ENCODE results near the gene DTWD1.
"Not testable (repeated sequence)": the region's sequence is repeated elsewhere in the genome, so short reads cannot be mapped to it uniquely, and the experiment has no call there.

DTWD1 gene

DNA sequence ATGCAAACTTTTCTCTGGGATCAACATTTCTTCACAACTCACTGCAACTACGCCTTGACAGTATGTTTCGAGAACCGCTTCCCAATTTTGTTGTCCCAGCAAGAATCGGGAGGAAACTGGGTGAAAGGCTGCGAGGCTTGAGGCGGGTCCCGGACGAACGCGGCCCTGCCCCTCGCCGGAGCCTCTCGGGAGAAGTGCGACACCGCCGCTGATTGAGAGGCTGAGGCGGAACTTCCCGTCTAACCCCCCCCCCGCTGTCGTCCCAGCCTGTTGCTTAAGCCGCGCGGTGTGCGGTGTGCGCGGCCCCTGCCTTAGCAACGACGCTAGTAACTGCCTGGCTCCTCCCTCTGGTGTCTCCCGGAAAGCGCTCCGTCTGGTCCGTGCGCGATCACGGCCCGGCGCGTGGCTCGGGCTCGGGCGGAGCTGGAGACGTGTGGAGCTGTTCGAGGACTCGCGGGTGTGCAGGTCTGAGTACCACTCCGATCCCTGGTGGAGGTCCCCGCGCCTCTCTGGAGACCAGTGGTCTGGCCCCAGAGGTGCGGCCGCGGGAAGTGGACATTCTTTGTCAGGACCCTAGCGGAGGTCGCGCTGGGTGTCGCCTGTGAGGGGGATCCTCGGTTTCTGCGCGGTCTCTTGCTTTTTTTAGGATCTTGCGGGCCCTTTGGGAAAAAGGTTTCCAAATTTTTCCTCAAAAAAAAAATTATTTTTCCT is at the start of gene DTWD1, which contains the start of gene FAM227B:
TSS of gene DTWD1 (plus strand) at position 391 of the 711 bp plus-strand sequence. CDS start 4,120 bp downstream, outside the sequence.
TSS of gene FAM227B (minus strand) at position 161 of the 711 bp plus-strand sequence. CDS start 5,647 bp downstream, outside the sequence.
- peak; percentile 96 for DNase-seq

DNA sequence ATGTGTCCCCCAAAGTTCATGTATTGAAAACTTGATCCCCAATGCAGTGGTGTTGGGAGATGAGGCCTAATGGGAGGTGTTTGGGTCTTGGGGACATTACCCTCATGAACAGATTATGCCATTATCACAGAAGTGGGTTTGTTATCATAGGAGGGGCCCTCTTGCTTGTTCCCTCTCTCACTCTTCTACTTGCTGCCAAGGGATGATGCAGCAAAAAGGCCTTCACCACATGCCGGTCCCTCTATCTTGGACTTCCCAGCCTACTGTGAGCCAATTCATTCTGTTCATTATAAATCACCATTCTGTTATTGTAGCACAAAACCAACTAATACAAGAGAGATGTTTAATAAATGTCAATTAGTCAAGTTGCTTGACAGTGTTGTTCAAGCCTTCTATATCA is 47.4 kb upstream of the DTWD1 start:
- DNase-seq = no peak

- peak; percentile 2 for DNase-seq
Measured at GRCh38 chr15:49589030-49589429, 31.8 kb upstream of the DTWD1 start.

- DNase-seq = not testable (repeated sequence)
Measured at GRCh38 chr15:49592829-49593316, 28.0 kb upstream of the DTWD1 start.

- no peak for DNase-seq
Measured at GRCh38 chr15:49604625-49605409, 16.0 kb upstream of the DTWD1 start.

DNA sequence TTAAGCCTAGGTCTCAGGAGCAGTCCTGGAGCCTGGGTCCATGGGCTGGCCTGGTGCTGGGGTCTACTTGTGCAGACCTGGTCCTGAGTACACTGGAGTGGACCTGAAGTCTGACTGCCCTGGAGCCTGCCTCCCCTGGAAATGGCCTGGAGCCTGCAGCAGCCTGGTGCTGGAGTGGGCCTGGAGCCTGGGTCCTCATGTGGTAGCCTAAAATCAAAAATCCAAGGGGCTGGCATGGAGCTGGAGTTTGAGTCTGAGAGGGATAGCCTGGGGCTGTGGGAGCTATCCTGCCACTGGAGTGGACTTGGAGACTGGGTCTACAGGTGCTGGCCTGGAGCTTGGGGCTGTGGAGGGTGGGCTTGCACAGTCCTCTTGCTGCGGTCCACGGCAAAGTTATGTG is 15.3 kb upstream of the DTWD1 start:
- DNase-seq = no peak

GRCh38 chr15:49606594-49606993 is 14.3 kb upstream of the DTWD1 start:
- DNase-seq = no peak

DNA sequence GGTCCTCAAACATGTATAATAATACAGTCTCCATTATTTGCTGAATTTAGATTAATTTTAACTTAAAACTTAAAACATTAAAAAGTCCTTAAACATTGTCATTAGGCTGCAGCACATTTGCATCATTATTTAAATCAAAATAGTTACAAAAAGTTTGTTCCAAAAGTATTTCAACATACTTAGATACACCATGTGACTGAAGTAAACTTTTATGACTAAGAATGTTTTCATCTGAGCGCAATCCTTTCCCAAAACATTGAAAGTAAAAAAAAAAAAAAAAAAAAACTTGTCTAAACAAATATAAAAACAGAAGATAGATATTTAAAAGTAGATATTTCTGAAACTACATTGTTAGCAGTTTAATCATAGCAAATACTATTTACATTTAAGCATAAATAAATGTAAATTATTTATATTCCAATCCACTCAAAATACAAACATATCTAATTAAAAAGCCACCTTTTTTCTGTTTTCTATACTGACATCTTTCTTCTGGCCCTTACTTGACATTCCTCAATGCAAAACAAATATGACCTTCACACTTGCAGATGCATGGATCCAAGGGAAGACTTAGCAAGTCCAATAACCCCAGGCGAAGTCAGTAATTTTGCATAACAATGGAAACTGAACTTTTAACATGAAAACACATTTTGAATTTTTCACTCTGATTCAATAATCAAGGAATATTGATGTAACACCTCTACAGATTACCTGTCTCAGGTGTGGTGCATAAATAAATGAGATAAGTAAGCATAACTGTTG is 10.5 kb upstream of the DTWD1 start:
- no peak for DNase-seq

DNA sequence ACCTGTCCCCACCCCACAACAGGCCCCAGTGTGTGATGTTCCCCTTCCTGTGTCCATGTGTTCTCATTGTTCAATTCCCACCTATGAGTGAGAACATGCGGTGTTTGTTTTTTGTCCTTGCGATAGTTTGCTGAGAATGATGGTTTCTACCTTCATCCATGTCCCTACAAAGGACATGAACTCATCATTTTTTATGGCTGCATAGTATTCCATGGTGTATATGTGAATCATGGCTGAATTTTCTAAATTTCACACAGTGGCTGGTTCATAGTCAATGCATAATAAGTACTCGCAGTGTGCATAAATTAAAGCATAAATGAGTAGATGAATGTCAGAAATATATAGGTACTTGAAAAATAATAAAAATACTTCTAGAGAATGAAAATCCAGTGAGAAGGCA is 8.6 kb upstream of the DTWD1 start:
- not testable (repeated sequence) for DNase-seq

GRCh38 chr15:49619226-49619625 is 1.6 kb upstream of the DTWD1 start:
- DNase-seq = no peak

DNA sequence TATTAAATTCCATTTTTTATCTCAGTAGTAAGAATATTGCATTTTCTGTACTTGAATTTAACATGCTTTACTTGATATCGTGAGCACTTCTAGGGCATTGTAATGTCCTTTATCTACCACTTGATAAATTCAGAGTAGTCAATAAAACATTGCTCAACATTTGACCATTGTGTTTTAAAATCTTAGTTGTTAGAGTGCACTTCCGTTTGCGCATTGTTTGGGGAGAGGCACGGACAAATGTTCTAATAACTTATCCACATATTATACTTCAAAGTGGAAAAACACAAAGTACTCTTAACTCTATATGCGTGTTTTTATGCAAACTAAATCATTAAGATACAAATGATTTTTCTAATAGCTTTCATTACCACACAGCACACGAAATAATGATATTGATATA is 649 bp upstream of the DTWD1 start:
- peak; percentile 45 for DNase-seq

GRCh38 chr15:49621401-49621811 is 558 bp downstream of the DTWD1 start:
- DNase-seq = no peak

DNA sequence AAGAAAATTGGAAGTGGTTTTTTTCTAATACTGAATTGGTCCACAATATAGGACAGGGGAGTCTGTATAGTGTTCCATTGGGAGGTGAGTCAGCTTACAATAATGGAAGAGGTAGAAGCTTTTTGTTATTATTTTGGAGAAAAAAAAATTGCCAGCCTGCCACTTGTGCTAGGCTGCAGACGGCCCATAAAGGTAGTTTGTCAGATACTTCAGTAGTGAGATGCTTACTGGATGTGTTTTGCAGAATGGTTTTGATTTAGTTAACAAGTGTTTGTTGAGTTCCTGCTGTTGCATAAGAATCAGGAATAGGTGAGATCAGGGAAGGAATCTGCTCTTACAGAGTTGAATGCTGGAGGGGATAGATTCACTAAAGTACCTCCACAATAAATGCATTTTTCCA is 1.0 kb downstream of the DTWD1 start:
- DNase-seq = no peak

DNA sequence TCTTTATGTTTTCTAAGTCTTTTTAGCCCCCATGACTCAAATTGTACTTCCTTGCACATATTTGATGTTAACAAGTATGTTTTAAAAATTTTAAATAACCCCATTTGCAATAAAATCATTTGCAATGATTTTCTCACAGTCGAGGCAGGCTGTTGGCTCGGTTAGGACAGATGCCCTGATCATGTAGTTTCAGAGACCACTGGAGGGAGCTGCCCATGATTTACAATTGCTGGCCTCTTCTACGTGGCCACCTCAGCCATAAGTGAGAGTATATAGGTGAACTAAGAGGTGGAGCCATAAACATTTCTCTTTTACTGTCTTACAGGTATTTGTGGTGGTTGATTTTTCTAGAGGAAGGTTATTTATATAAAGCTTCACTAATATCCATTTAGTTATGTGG is 1.7 kb downstream of the DTWD1 start:
- DNase-seq = no peak

DNA sequence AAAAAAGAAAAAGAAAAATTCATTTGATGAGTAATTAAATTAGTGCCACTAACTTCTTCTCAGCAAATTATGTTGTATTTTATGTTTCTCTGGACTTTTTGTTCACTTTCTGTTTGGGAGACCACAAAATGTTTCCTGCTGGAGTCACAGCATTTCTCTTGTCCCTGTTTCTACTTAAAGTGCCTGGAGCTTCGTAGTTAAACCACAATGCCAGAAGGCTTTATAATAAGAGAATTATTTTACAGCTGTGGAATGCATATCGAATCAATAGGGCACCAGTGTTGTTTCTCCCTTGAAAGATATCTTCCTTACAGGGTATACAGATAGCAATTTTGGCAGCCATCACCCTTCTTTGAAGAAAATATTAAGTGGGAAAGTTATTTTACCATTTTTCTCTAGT is 3.2 kb downstream of the DTWD1 start:
- no peak for DNase-seq

GRCh38 chr15:49625460-49626036 is 4.7 kb downstream of the DTWD1 start:
- DNase-seq = no peak

DNA sequence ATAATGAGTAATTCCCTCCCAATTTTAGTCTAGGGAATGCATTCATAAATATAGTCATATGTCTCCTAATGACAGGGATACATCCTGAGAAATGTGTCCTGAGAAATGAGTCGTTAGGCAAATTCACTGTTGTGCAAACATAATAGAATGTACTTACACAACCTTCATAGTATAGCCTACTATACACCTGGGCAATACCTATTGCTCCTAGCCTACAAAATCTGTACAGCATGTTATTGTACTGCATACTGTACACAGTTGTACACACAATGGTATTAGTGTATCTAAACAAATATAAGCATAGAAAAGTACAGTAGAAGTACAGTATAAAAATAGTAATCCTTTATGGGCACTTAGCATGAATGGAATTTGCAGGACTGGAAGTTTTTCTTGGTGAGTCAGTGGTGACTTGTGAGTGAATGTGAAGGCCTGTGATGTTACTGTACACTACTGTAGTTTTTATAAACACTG is 6.6 kb downstream of the DTWD1 start:
- DNase-seq = no peak

- no peak for DNase-seq
Measured at GRCh38 chr15:49628379-49628778, 7.5 kb downstream of the DTWD1 start.

GRCh38 chr15:49637857-49638256 is 17.0 kb downstream of the DTWD1 start:
- DNase-seq = no peak

- DNase-seq = no peak
Measured at GRCh38 chr15:49644364-49644794, 23.5 kb downstream of the DTWD1 start.

DNA sequence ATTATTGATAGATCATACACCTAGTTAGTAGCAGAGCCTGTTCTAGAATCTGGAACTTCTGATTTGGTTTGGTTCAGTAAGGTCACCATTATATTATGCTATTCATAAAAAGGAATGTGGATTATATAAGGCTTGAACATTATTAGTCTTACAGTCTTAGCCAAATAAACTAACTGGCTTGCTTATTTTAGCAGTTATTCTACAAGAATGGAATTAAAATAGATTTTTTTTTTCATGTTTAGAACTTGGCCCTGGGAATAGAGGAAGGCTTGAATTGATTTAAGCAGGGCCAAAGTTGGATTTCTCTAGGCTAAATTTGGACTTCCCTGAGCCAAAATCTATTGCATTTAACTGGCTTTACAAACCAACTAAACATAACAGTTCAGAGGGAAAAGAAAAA is 24.4 kb downstream of the DTWD1 start:
- no peak for DNase-seq

- no peak for DNase-seq
Measured at GRCh38 chr15:49645941-49646340, 25.1 kb downstream of the DTWD1 start.

GRCh38 chr15:49646891-49647290 is 26.0 kb downstream of the DTWD1 start:
- no peak for DNase-seq
